ENCODE results near the gene ARHGEF7. TPM values are rescaled to one million over a fixed set of nuclear protein-coding genes. Genes with fewer than 3 reads are reported as not detected.

ARHGEF7 gene
- polyA plus RNA-seq, 2 donors = 13.5 to 16.0 TPM

DNA sequence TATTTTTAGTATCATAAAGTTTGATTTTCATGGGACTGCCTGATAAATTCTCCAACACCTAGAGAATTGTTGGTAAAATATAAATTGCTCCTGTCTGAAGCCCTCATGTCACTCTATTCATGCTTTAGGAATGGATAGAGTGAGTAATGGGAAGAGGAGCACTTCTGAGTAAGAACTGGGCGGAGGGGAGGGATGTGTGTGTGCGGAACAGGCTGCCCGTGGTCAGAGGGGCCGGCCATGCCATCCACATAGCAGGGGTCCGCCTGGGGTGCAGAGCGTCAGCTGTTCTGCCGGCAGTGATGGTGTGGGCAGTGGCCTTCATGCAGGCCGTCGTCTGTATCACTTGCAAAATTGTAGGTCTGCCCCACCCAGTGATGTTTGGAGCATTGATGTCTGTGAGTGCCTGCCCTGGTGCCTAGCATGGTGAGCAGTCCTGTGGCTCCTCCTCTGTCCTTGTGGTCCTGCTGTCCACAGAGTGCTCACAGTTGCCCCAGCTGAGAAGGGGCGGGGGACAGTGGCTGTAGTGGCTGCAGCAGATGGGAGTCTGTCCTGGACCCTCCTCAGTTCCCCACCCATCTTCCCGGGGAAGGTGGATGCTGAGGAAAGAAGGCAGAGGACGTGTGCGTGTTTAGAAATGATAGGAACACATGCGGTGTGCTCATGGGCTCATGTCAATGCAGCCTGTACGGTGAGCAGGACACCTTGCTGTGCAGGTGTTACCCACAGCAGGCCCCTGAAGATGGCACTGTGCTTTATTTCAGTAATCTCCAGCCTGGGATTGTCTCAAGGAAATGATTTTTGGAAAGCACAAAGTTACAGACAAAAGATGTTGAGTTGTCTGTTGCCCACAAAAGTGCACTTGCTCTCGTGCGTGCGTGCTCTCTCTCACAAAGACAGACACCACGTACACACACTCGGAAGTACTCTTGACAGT, 155.9 kb downstream of the ARHGEF7 start:
- H3K4me1 ChIP-seq (ENCODE audit: control insufficient read depth in 2 of 2, insufficient read depth in 2 of 2, low read length in 1 of 2) = no peaks in the 10 kb centered on the region
- H3K9me3 ChIP-seq (ENCODE audit: control insufficient read depth in 2 of 2, insufficient read depth in 1 of 2, low read depth in 1 of 2, low read length in 1 of 2) = no peaks in the 10 kb centered on the region
- 90 to 91% methylated on average over 20 of the region's 20 CpGs for WGBS, 2 donors
- H3K36me3 ChIP-seq (ENCODE audit: control insufficient read depth in 2 of 2, insufficient read depth in 2 of 2, low read length in 1 of 2) = peaks cover 14 to 35% of the 10 kb centered on the region in 2 donors
- no peaks in the 10 kb centered on the region for H3K27me3 ChIP-seq (ENCODE audit: control insufficient read depth in 1 of 2, insufficient read depth in 2 of 2, low read length in 2 of 2)
- no peak overlapping the region for H3K27ac ChIP-seq (ENCODE audit: low read depth in 2 of 2, low read length in 1 of 2)
- no peak overlapping the region for H3K4me3 ChIP-seq (ENCODE audit: low read depth in 1 of 2, low read length in 2 of 2)

- H3K4me3 ChIP-seq (ENCODE audit: low read depth in 1 of 2, low read length in 2 of 2) = no peak overlapping the region
- peaks cover 13 to 34% of the 10 kb centered on the region in 2 donors for H3K36me3 ChIP-seq (ENCODE audit: control insufficient read depth in 2 of 2, insufficient read depth in 2 of 2, low read length in 1 of 2)
- H3K9me3 ChIP-seq (ENCODE audit: control insufficient read depth in 2 of 2, insufficient read depth in 1 of 2, low read depth in 1 of 2, low read length in 1 of 2) = no peaks in the 10 kb centered on the region
- 75 to 77% methylated on average over 7 of the region's 7 CpGs for WGBS, 2 donors
- no peaks in the 10 kb centered on the region for H3K4me1 ChIP-seq (ENCODE audit: control insufficient read depth in 2 of 2, insufficient read depth in 2 of 2, low read length in 1 of 2)
- H3K27me3 ChIP-seq (ENCODE audit: control insufficient read depth in 1 of 2, insufficient read depth in 2 of 2, low read length in 2 of 2) = no peaks in the 10 kb centered on the region
- H3K27ac ChIP-seq (ENCODE audit: low read depth in 2 of 2, low read length in 1 of 2) = no peak overlapping the region
Observed at GRCh38 chr13:111272117-111272516, 157.0 kb downstream of the ARHGEF7 start.

- 94 to 95% methylated on average over 10 of the region's 10 CpGs for WGBS, 2 donors
- H3K9me3 ChIP-seq (ENCODE audit: control insufficient read depth in 2 of 2, insufficient read depth in 1 of 2, low read depth in 1 of 2, low read length in 1 of 2) = no peaks in the 10 kb centered on the region
- peaks cover 15 to 30% of the 10 kb centered on the region in 2 donors for H3K36me3 ChIP-seq (ENCODE audit: control insufficient read depth in 2 of 2, insufficient read depth in 2 of 2, low read length in 1 of 2)
Observed at GRCh38 chr13:111275382-111275781, 160.3 kb downstream of the ARHGEF7 start.

GRCh38 chr13:111275995-111276618, 161.0 kb downstream of the ARHGEF7 start:
- Histone ChIP-seq H3K4me1 (ENCODE audit: control insufficient read depth in 2 of 2, insufficient read depth in 2 of 2, low read length in 1 of 2) (no peaks in the 10 kb centered on the region), H3K27ac (ENCODE audit: low read depth in 2 of 2, low read length in 1 of 2) (no peak overlapping the region), H3K36me3 (ENCODE audit: control insufficient read depth in 2 of 2, insufficient read depth in 2 of 2, low read length in 1 of 2) (peaks cover 18 to 30% of the 10 kb centered on the region in 2 donors), H3K9me3 (ENCODE audit: control insufficient read depth in 2 of 2, insufficient read depth in 1 of 2, low read depth in 1 of 2, low read length in 1 of 2) (no peaks in the 10 kb centered on the region), H3K27me3 (ENCODE audit: control insufficient read depth in 1 of 2, insufficient read depth in 2 of 2, low read length in 2 of 2) (no peaks in the 10 kb centered on the region), H3K4me3 (ENCODE audit: low read depth in 1 of 2, low read length in 2 of 2) (no peak overlapping the region)
- WGBS, 2 donors = 85 to 91% methylated on average over 5 of the region's 5 CpGs

More at GRCh38 chr13:111275382-111275781, 160.3 kb downstream of the ARHGEF7 start:
- H3K27ac ChIP-seq (ENCODE audit: low read depth in 2 of 2, low read length in 1 of 2) = no peak overlapping the region
- H3K4me3 ChIP-seq (ENCODE audit: low read depth in 1 of 2, low read length in 2 of 2) = no peak overlapping the region
- no peaks in the 10 kb centered on the region for H3K27me3 ChIP-seq (ENCODE audit: control insufficient read depth in 1 of 2, insufficient read depth in 2 of 2, low read length in 2 of 2)
- no peaks in the 10 kb centered on the region for H3K4me1 ChIP-seq (ENCODE audit: control insufficient read depth in 2 of 2, insufficient read depth in 2 of 2, low read length in 1 of 2)

DNA sequence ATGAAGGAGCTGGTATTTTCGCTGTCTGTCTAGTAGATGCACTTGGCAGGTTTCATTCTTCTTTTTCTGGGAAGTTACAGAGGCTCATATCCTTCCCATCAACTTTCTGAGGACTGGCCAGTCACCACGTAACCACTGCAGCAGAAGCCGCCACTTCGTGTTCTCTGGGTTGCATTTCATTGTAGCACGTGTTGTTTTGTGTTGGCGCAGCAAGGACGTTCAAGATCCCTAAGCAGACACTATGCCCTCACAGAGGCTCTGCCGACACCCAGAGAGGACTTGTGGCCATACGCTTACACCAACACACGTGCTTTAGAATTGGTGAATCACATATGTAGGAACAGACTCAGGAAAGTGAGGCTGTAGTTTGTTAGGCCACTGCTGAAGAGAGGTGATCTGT, 163.1 kb downstream of the ARHGEF7 start:
- Histone ChIP-seq H3K27ac (ENCODE audit: low read depth in 2 of 2, low read length in 1 of 2) (no peak overlapping the region), H3K4me1 (ENCODE audit: control insufficient read depth in 2 of 2, insufficient read depth in 2 of 2, low read length in 1 of 2) (peaks cover 1 to 6% of the 10 kb centered on the region in 2 donors), H3K9me3 (ENCODE audit: control insufficient read depth in 2 of 2, insufficient read depth in 1 of 2, low read depth in 1 of 2, low read length in 1 of 2) (no peaks in the 10 kb centered on the region), H3K4me3 (ENCODE audit: low read depth in 1 of 2, low read length in 2 of 2) (no peak overlapping the region), H3K27me3 (ENCODE audit: control insufficient read depth in 1 of 2, insufficient read depth in 2 of 2, low read length in 2 of 2) (no peaks in the 10 kb centered on the region), H3K36me3 (ENCODE audit: control insufficient read depth in 2 of 2, insufficient read depth in 2 of 2, low read length in 1 of 2) (peaks cover 13 to 22% of the 10 kb centered on the region in 2 donors)
- WGBS, 2 donors = 89 to 94% methylated on average over 10 of the region's 10 CpGs

DNA sequence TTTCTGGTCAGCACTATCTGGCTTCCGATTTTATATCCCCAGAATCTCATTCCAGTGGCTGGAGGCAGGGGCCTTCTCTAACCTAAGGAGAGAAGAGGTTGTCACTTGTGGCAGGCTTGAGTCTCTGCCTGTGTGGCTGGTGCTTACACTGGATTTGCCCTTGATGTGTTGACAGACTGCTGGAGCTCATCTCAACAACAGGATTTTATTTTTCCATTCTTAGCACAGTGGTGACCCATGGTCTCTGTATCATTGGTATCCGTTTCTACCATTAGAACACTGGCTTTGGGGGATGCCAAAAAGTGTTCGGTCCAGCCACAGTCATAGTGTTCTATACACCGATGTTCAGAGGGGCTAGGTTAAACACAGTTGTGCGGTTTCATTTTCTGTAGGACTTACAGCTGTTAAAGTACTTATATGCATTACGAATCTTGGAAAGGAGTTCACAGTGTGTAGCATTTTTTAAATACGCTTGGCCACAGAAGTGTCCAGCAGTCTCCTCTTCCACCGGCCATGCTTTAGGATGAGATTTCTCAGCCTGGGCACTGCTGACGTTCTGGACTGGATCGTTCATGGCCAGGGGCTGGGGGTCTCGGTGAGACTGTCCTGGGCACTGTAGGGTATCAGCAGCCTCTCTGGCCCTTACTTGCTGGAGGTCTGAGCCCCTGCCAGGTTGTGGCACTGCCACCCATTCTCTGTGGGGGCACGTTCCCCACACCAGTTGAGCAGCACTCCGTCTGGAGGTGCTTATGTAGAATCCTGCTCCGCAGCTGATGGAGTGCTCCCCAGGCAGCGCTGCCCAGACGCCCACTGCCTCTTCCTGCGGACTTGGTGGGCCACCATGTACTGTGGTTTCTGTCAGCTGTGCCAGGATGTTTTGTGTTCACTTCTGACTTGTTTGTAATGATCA, 163.9 kb downstream of the ARHGEF7 start:
- Histone ChIP-seq H3K9me3 (ENCODE audit: control insufficient read depth in 2 of 2, insufficient read depth in 1 of 2, low read depth in 1 of 2, low read length in 1 of 2) (no peaks in the 10 kb centered on the region), H3K4me1 (ENCODE audit: control insufficient read depth in 2 of 2, insufficient read depth in 2 of 2, low read length in 1 of 2) (peaks cover 3 to 7% of the 10 kb centered on the region in 2 donors), H3K4me3 (ENCODE audit: low read depth in 1 of 2, low read length in 2 of 2) (no peak overlapping the region), H3K27ac (ENCODE audit: low read depth in 2 of 2, low read length in 1 of 2) (no peak overlapping the region), H3K36me3 (ENCODE audit: control insufficient read depth in 2 of 2, insufficient read depth in 2 of 2, low read length in 1 of 2) (peaks cover 12 to 24% of the 10 kb centered on the region in 2 donors), H3K27me3 (ENCODE audit: control insufficient read depth in 1 of 2, insufficient read depth in 2 of 2, low read length in 2 of 2) (no peaks in the 10 kb centered on the region)
- 90 to 94% methylated on average over 17 of the region's 17 CpGs for WGBS, 2 donors

- WGBS, 2 donors = 73% methylated on average over 12 of the region's 12 CpGs
- Histone ChIP-seq H3K9me3 (ENCODE audit: control insufficient read depth in 2 of 2, insufficient read depth in 1 of 2, low read depth in 1 of 2, low read length in 1 of 2) (no peaks in the 10 kb centered on the region), H3K27me3 (ENCODE audit: control insufficient read depth in 1 of 2, insufficient read depth in 2 of 2, low read length in 2 of 2) (no peaks in the 10 kb centered on the region), H3K4me3 (ENCODE audit: low read depth in 1 of 2, low read length in 2 of 2) (no peak overlapping the region), H3K27ac (ENCODE audit: low read depth in 2 of 2, low read length in 1 of 2) (no peak overlapping the region), H3K4me1 (ENCODE audit: control insufficient read depth in 2 of 2, insufficient read depth in 2 of 2, low read length in 1 of 2) (peaks cover 3 to 7% of the 10 kb centered on the region in 2 donors), H3K36me3 (ENCODE audit: control insufficient read depth in 2 of 2, insufficient read depth in 2 of 2, low read length in 1 of 2) (peaks cover 12 to 29% of the 10 kb centered on the region in 2 donors)
Observed at GRCh38 chr13:111280226-111280625, 165.1 kb downstream of the ARHGEF7 start.

GRCh38 chr13:111280681-111281585, 165.8 kb downstream of the ARHGEF7 start:
- Histone ChIP-seq H3K27ac (ENCODE audit: low read depth in 2 of 2, low read length in 1 of 2) (no peak overlapping the region), H3K36me3 (ENCODE audit: control insufficient read depth in 2 of 2, insufficient read depth in 2 of 2, low read length in 1 of 2) (peaks cover 9 to 27% of the 10 kb centered on the region in 2 donors), H3K4me1 (ENCODE audit: control insufficient read depth in 2 of 2, insufficient read depth in 2 of 2, low read length in 1 of 2) (peaks cover 3 to 7% of the 10 kb centered on the region in 2 donors), H3K9me3 (ENCODE audit: control insufficient read depth in 2 of 2, insufficient read depth in 1 of 2, low read depth in 1 of 2, low read length in 1 of 2) (no peaks in the 10 kb centered on the region), H3K27me3 (ENCODE audit: control insufficient read depth in 1 of 2, insufficient read depth in 2 of 2, low read length in 2 of 2) (no peaks in the 10 kb centered on the region), H3K4me3 (ENCODE audit: low read depth in 1 of 2, low read length in 2 of 2) (no peak overlapping the region)
- 74 to 78% methylated on average over 12 of the region's 12 CpGs for WGBS, 2 donors

Measured in esophagus (tissue), 2 donors.